ENCODE data around the gene WRAP73. TPM values are rescaled to one million over a fixed set of nuclear protein-coding genes. Genes with fewer than 3 reads are reported as not detected.
A peak's percentile ranks its signal among the peaks of the same experiment; 100 is the strongest.

The WRAP73 gene
- 21.0 and 22.5 TPM in 2 replicates for total RNA-seq

- DNase-seq (ENCODE audit: extremely low read depth, low read depth, low spot score): peak; percentile 55
Measured at GRCh38 chr1:3649342-3650247, at the start of gene WRAP73. TSS of gene WRAP73 (minus strand) at chr1:3650103. CDS start at chr1:3649999, 104 bp downstream.

GRCh38 chr1:3699596-3699995 lies 49.7 kb upstream of the WRAP73 start:
- no peak for DNase-seq (ENCODE audit: extremely low read depth, low read depth, low spot score)

- DNase-seq (ENCODE audit: extremely low read depth, low read depth, low spot score): no peak
Measured at GRCh38 chr1:3698660-3699408, 48.9 kb upstream of the WRAP73 start.

GRCh38 chr1:3697810-3698209 lies 47.9 kb upstream of the WRAP73 start:
- DNase-seq (ENCODE audit: extremely low read depth, low read depth, low spot score): no peak

- DNase-seq (ENCODE audit: extremely low read depth, low read depth, low spot score): no peak
Measured at GRCh38 chr1:3697104-3697503, 47.2 kb upstream of the WRAP73 start.

- no peak for DNase-seq (ENCODE audit: extremely low read depth, low read depth, low spot score)
Measured at GRCh38 chr1:3696689-3697088, 46.8 kb upstream of the WRAP73 start.

GRCh38 chr1:3695326-3696217 lies 45.7 kb upstream of the WRAP73 start:
- DNase-seq (ENCODE audit: extremely low read depth, low read depth, low spot score): no peak

- DNase-seq (ENCODE audit: extremely low read depth, low read depth, low spot score): no peak
Measured at GRCh38 chr1:3693321-3693720, 43.4 kb upstream of the WRAP73 start.

- DNase-seq (ENCODE audit: extremely low read depth, low read depth, low spot score): no peak
Measured at GRCh38 chr1:3692598-3692997, 42.7 kb upstream of the WRAP73 start.

- DNase-seq (ENCODE audit: extremely low read depth, low read depth, low spot score): no peak
Measured at GRCh38 chr1:3691421-3692204, 41.7 kb upstream of the WRAP73 start.

- no peak for DNase-seq (ENCODE audit: extremely low read depth, low read depth, low spot score)
Measured at GRCh38 chr1:3690282-3691065, 40.6 kb upstream of the WRAP73 start.

GRCh38 chr1:3689138-3689750 lies 39.3 kb upstream of the WRAP73 start:
- no peak for DNase-seq (ENCODE audit: extremely low read depth, low read depth, low spot score)

GRCh38 chr1:3688356-3689137 lies 38.6 kb upstream of the WRAP73 start:
- DNase-seq (ENCODE audit: extremely low read depth, low read depth, low spot score): no peak

GRCh38 chr1:3687504-3687903 lies 37.6 kb upstream of the WRAP73 start:
- DNase-seq (ENCODE audit: extremely low read depth, low read depth, low spot score): no peak

- DNase-seq (ENCODE audit: extremely low read depth, low read depth, low spot score): no peak
Measured at GRCh38 chr1:3685906-3686305, 36.0 kb upstream of the WRAP73 start.

GRCh38 chr1:3685222-3685621 lies 35.3 kb upstream of the WRAP73 start:
- no peak for DNase-seq (ENCODE audit: extremely low read depth, low read depth, low spot score)

GRCh38 chr1:3683992-3684391 lies 34.1 kb upstream of the WRAP73 start:
- DNase-seq (ENCODE audit: extremely low read depth, low read depth, low spot score): no peak

GRCh38 chr1:3683197-3683596 lies 33.3 kb upstream of the WRAP73 start:
- DNase-seq (ENCODE audit: extremely low read depth, low read depth, low spot score): no peak
